GM19240 (cell line): Measurements from ENCODE around the gene NIN.

Source experiments
- DNase-seq: peaks from one replicate; pipeline ENCODE4 v3.0.0; 2011; ENCODE audit warnings: low spot score; ENCODE audit not compliant: insufficient read length

NIN gene

GRCh38 chr14:50837850-50838470, 7.0 kb upstream of the NIN start:
- DNase-seq = no peak

GRCh38 chr14:50837271-50837670, 6.3 kb upstream of the NIN start:
- no peak for DNase-seq

- DNase-seq = no peak
These were observed 5.6 kb upstream of the NIN start for GRCh38 chr14:50836515-50836914.

GRCh38 chr14:50835280-50835679, 4.3 kb upstream of the NIN start:
- no peak for DNase-seq

- no peak for DNase-seq
These were observed 3.9 kb upstream of the NIN start for GRCh38 chr14:50834802-50835276.

GRCh38 chr14:50832935-50833630, 2.1 kb upstream of the NIN start:
- no peak for DNase-seq

- DNase-seq = no peak
These were observed 785 bp upstream of the NIN start for GRCh38 chr14:50831726-50832168.

- no peak for DNase-seq
These were observed 674 bp downstream of the NIN start for GRCh38 chr14:50830044-50830931.

GRCh38 chr14:50829489-50830043, 1.4 kb downstream of the NIN start:
- no peak for DNase-seq

GRCh38 chr14:50828721-50829488, 2.1 kb downstream of the NIN start:
- DNase-seq = no peak

GRCh38 chr14:50826681-50827080, 4.3 kb downstream of the NIN start:
- no peak for DNase-seq

- DNase-seq = no peak
These were observed 5.7 kb downstream of the NIN start for GRCh38 chr14:50825307-50825706.

GRCh38 chr14:50823762-50824636, 7.0 kb downstream of the NIN start:
- no peak for DNase-seq

GRCh38 chr14:50823051-50823761, 7.8 kb downstream of the NIN start:
- no peak for DNase-seq

- DNase-seq = no peak
These were observed 8.4 kb downstream of the NIN start for GRCh38 chr14:50822501-50823042.

GRCh38 chr14:50821510-50822464, 9.2 kb downstream of the NIN start:
- DNase-seq = no peak

- DNase-seq = no peak
These were observed 10.0 kb downstream of the NIN start for GRCh38 chr14:50820786-50821509.
